ENCODE measurements around the gene NACC1. TPM values are rescaled to one million over a fixed set of nuclear protein-coding genes. Genes with fewer than 3 reads are reported as not detected.
A peak's percentile ranks its signal among the peaks of the same experiment; 100 is the strongest.
"Not testable (repeated sequence)": the region's sequence is repeated elsewhere in the genome, so short reads cannot be mapped to it uniquely, and the experiment has no call there.

Gene NACC1
- total RNA-seq, 1 donor from 2014 or later: 68.6 TPM

- Mint-ChIP-seq H3K4me3 (ENCODE audit: unreplicated experiment) (no peak overlapping the region), H3K27ac (ENCODE audit: unreplicated experiment) (no peak overlapping the region), H3K9me3 (ENCODE audit: unreplicated experiment) (peaks cover 4% of the 10 kb centered on the region), H3K36me3 (ENCODE audit: unreplicated experiment) (no peaks in the 10 kb centered on the region), H3K27me3 (ENCODE audit: unreplicated experiment) (no peaks in the 10 kb centered on the region), H3K4me1 (ENCODE audit: low read depth, unreplicated experiment) (peaks cover 4% of the 10 kb centered on the region)
- no peak for DNase-seq
- no peak for TF ChIP-seq CTCF (IDR thresholded peaks at IDR 0.05; ENCODE audit: partially characterized antibody, unreplicated experiment)
These were observed 20.8 kb downstream of the NACC1 start for GRCh38 chr19:13138916-13139198.

- peaks cover 4% of the 10 kb centered on the region for H3K9me3 Mint-ChIP-seq (ENCODE audit: unreplicated experiment)
- H3K4me1 Mint-ChIP-seq (ENCODE audit: low read depth, unreplicated experiment): peaks cover 4% of the 10 kb centered on the region
- H3K36me3 Mint-ChIP-seq (ENCODE audit: unreplicated experiment): no peaks in the 10 kb centered on the region
- H3K27me3 Mint-ChIP-seq (ENCODE audit: unreplicated experiment): no peaks in the 10 kb centered on the region
- peak overlapping the region; percentile 62 for H3K27ac Mint-ChIP-seq (ENCODE audit: unreplicated experiment)
- peak overlapping the region; percentile 58 for H3K4me3 Mint-ChIP-seq (ENCODE audit: unreplicated experiment)
- TF ChIP-seq CTCF (IDR thresholded peaks at IDR 0.05; ENCODE audit: partially characterized antibody, unreplicated experiment): no peak
- DNase-seq: no peak
These were observed 21.7 kb downstream of the NACC1 start for GRCh38 chr19:13139633-13140311.

GRCh38 chr19:13146763-13147563, 28.9 kb downstream of the NACC1 start:
- Mint-ChIP-seq H3K4me3 (ENCODE audit: unreplicated experiment) (peak overlapping the region; percentile 28), H3K27me3 (ENCODE audit: unreplicated experiment) (peaks cover 9% of the 10 kb centered on the region), H3K4me1 (ENCODE audit: low read depth, unreplicated experiment) (peaks cover 2% of the 10 kb centered on the region), H3K36me3 (ENCODE audit: unreplicated experiment) (no peaks in the 10 kb centered on the region), H3K27ac (ENCODE audit: unreplicated experiment) (no peak overlapping the region), H3K9me3 (ENCODE audit: unreplicated experiment) (peaks cover 10% of the 10 kb centered on the region)
- no peak for TF ChIP-seq CTCF (IDR thresholded peaks at IDR 0.05; ENCODE audit: partially characterized antibody, unreplicated experiment)
- no peak for DNase-seq

GRCh38 chr19:13149173-13149627, 31.1 kb downstream of the NACC1 start:
- not testable (repeated sequence) for H3K4me1 Mint-ChIP-seq (ENCODE audit: low read depth, unreplicated experiment); H3K36me3 Mint-ChIP-seq (ENCODE audit: unreplicated experiment); DNase-seq; H3K27ac Mint-ChIP-seq (ENCODE audit: unreplicated experiment)
- Mint-ChIP-seq H3K4me3 (ENCODE audit: unreplicated experiment) (peak overlapping the region; percentile 94), H3K9me3 (ENCODE audit: unreplicated experiment) (peaks cover 20% of the 10 kb centered on the region), H3K27me3 (ENCODE audit: unreplicated experiment) (peaks cover 21% of the 10 kb centered on the region)

- DNase-seq: peak; percentile 79
- TF ChIP-seq CTCF (IDR thresholded peaks at IDR 0.05; ENCODE audit: partially characterized antibody, unreplicated experiment): no peak
- H3K36me3 Mint-ChIP-seq (ENCODE audit: unreplicated experiment): no peaks in the 10 kb centered on the region
- peaks cover 24% of the 10 kb centered on the region for H3K27me3 Mint-ChIP-seq (ENCODE audit: unreplicated experiment)
- H3K27ac Mint-ChIP-seq (ENCODE audit: unreplicated experiment): no peak overlapping the region
- H3K4me3 Mint-ChIP-seq (ENCODE audit: unreplicated experiment): peak overlapping the region; percentile 97
- H3K4me1 Mint-ChIP-seq (ENCODE audit: low read depth, unreplicated experiment): peaks cover 2% of the 10 kb centered on the region
- H3K9me3 Mint-ChIP-seq (ENCODE audit: unreplicated experiment): peaks cover 25% of the 10 kb centered on the region
These were observed 31.6 kb downstream of the NACC1 start for GRCh38 chr19:13149628-13150186.

All from glutamatergic neuron (in vitro differentiated cells).